ENCODE results near the gene VAV1. TPM values are rescaled to one million over a fixed set of nuclear protein-coding genes. Genes with fewer than 3 reads are reported as not detected.
"Not testable (repeated sequence)": the region's sequence is repeated elsewhere in the genome, so short reads cannot be mapped to it uniquely, and the experiment has no call there.

Gene VAV1
- total RNA-seq, 4 donors from 2014 or later = 9.4 to 18.9 (median 13.5) TPM

DNA sequence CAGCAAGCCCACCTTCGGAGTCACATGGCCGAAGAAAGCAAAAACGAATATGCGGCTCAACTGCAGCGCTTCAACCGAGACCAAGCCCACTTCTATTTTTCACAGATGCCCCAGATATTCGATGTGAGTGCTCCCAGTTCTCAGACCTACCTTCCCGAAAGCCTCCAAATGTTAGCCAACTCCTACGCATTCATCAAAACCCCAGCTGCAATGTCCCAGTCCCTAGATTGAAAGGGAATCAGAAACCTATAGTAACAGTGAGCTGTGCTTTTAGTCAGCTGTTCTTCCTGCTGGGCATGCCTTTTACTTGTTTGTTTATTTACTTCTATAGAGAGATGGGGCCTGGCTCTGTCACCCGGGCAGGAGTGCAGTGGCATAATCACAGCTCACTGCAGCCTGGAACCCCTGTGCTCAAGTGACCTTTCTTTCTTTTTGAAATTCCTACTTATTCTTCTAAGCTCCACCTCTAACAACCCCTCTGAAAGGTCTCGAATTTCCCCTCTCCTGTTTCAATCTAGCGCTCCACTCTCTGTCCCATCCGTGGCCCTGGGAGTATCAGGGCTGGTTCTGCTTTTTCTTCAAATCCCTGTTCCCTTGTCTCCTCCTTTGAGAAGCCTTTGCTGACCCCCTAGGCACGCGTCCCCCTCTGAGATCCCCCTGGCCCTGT is 28.7 kb upstream of the VAV1 start:
- ATAC-seq (ENCODE audit: low FRiP score) (no peak), DNase-seq (ENCODE audit: low spot score) (no peak)
- TF ChIP-seq, protein P1, sequence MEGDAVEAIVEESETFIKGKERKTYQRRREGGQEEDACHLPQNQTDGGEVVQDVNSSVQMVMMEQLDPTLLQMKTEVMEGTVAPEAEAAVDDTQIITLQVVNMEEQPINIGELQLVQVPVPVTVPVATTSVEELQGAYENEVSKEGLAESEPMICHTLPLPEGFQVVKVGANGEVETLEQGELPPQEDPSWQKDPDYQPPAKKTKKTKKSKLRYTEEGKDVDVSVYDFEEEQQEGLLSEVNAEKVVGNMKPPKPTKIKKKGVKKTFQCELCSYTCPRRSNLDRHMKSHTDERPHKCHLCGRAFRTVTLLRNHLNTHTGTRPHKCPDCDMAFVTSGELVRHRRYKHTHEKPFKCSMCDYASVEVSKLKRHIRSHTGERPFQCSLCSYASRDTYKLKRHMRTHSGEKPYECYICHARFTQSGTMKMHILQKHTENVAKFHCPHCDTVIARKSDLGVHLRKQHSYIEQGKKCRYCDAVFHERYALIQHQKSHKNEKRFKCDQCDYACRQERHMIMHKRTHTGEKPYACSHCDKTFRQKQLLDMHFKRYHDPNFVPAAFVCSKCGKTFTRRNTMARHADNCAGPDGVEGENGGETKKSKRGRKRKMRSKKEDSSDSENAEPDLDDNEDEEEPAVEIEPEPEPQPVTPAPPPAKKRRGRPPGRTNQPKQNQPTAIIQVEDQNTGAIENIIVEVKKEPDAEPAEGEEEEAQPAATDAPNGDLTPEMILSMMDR (IDR thresholded peaks at IDR 0.05) = no peak

DNA sequence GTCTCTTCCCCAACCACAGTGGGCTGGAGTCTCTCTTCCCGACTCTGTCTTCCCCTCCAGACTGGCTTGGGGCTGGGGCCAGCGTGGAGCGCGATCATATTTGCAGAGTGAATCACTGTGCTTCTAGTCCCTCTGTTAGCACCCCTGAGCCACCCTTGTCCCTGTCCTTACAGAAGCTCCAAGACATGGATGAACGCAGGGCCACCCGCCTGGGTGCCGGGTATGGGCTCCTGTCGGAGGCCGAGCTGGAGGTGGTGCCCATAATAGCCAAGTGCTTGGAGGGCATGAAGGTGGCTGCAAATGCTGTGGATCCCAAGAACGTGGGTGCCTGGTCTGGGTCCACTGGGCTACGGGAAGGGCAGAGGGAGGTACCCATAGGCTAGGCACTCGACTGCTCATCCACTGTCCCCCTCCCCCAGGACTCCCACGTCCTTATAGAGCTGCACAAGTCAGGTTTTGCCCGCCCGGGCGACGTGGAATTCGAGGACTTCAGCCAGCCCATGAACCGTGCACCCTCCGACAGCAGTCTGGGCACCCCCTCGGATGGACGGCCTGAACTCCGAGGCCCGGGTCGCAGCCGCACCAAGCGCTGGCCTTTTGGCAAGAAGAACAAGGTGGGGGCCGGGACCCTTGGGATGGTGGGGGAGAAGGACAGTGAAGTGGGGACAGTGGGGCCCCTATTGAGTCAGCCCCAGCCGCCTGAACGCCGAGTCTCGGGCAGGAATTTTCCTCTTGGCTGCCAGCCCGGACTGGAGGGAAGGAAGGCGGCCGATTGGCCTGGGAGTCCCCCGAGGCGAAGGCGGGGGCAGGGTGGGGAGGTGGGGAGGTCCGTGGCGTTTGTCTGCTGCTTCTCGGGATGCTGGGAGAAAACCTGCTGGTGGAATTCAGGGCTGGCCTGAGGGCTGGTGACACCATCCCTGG is 27.9 kb upstream of the VAV1 start:
- TF ChIP-seq, protein P1 (IDR thresholded peaks at IDR 0.05) = no peak
- DNase-seq (ENCODE audit: low spot score) (no peak), ATAC-seq (ENCODE audit: low FRiP score) (peak; percentile 46)

DNA sequence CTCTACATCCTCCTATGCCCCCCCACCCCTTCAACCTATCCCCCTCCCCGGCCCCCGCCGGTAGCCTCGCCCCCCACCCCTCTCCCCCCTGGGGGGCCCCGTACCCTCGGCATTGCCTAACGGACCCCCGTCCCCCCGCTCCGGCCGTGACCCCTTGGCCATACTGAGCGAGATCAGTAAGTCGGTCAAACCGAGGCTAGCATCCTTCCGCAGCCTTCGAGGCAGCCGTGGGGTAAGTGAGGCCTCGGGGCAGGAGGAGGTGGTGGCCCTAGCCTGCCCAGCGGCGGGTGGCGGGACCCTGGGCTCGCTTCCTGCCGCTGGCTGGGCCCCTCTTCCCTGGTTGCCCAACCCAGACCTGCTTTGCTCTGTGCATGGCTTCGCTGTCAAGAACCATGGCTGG is 26.5 kb upstream of the VAV1 start:
- DNase-seq (ENCODE audit: low spot score) (no peak), ATAC-seq (ENCODE audit: low FRiP score) (no peak)
- TF ChIP-seq, protein P1 (IDR thresholded peaks at IDR 0.05) = no peak

DNA sequence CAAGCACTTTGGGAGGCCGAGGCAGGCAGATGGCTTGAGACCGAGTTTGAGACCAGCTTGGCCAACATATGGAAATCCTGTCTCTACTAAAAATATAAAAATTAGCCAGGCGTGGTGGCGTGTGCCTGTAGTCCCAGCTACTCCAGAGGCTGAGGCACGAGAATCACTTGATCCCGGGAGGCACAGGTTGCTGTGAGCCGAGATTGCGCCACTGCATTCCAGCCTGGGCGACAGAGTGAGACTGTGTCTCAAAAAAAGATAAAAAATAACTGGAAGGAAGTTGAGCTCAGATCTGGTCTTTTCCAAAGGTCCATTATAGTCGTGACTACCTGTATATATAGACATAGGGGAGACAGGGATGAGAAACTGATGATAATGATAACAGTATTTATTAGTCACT is 24.0 kb upstream of the VAV1 start:
- not testable (repeated sequence) for DNase-seq (ENCODE audit: low spot score); ATAC-seq (ENCODE audit: low FRiP score)

DNA sequence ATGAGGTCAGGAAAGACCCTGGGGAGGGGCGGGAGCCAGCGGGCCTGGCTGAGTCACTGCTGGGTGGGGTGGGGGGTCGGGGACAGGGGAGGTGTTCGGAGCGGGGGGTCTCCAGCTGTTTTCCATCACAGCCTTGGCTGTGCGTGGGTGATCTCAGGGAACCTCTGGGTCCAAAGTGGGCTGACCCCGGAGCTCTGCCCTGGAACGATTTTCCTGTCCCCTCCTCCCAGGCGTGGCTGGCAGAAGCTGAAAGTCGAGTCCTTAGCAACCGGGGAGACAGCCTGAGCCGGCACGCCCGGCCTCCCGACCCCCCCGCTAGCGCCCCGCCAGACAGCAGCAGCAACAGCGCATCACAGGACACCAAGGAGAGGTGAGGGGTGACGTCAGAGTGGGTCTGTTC is 22.4 kb upstream of the VAV1 start:
- ATAC-seq (ENCODE audit: low FRiP score) = no peak
- TF ChIP-seq, protein P1 (IDR thresholded peaks at IDR 0.05) = no peak

DNA sequence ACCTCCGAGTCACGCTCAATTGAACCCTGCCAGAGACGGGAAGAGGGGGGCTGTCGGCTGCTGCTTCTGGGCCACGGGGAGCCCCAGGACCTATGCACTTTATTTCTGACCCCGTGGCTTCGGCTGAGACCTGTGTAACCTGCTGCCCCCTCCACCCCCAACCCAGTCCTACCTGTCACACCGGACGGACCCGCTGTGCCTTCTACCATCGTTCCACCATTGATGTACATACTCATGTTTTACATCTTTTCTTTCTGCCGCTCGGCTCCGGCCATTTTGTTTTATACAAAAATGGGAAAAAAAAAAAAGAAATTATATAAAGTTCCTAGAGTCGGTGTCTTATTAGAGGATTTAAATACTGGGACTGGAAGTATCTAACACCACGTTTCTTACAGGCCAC is 21.3 kb upstream of the VAV1 start:
- DNase-seq (ENCODE audit: low spot score) = no peak
- no peak for ATAC-seq (ENCODE audit: low FRiP score)
- TF ChIP-seq, protein P1 (IDR thresholded peaks at IDR 0.05) = no peak

More for the DNA sequence above, 22.4 kb upstream of the VAV1 start:
- no peak for DNase-seq (ENCODE audit: low spot score)

DNA sequence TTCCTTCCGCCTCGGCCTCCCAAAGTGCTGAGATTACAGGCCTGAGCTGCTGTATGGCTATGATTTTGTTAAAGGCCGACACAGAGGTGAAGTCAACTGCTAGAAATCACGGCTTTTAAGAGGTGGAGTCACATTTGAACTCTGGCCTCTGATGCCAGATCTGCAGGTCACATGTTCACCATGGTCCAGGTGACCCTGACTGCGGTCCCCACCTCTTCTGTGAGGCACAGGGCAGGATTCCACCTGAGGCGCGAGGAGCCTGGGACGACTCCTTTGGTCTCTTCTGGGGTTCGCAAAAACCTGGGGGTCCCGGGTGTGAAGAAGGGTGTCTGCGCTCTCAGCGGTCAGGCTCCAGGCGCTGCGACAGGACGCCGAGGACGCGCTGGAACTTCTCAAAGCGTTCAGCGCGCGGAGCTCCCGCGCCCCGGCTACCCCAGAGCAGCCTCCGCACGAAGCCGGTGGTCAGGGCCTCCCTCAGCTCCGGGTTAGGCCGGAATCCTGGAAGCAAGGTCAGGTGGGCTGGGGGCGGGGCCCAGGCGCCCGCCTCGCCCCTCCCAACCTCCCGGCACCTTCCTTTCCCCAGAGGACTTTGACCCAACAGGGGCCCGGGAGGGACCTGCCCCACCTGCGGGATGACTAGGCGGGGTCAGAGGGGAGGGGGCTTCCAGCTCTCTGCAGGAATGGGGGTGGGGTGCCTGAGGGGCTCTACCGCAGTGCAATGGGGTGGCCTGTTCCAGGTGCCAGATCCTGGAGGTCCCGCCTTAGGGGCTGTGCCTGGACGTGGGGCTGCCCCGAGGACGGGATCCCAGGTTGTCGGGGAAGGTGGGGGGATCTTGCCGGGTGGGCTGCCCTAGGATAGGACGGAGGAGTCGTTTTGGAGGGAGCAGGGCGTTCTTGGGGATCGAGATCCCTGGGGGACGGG is 20.0 kb upstream of the VAV1 start:
- no peak for DNase-seq (ENCODE audit: low spot score)
- ATAC-seq (ENCODE audit: low FRiP score) = no peak
- TF ChIP-seq, protein P1 (IDR thresholded peaks at IDR 0.05) = no peak
